Activated naive CD4-positive, alpha-beta T cell treated with anti-CD3 and anti-CD28 coated beads for 36 hours (primary cell): Measurements from ENCODE around the gene PPP2R5C. TPM values are rescaled to one million over a fixed set of nuclear protein-coding genes. Genes with fewer than 3 reads are reported as not detected.

ENCODE experiments used
- CTCF ChIA-PET: fragments of 350-600 bp; sonication (Branson Sonifier 250); formaldehyde crosslinking; loops from one replicate; lab custom pipeline; 2021; ENCODE audit warnings: antibody characterized with exemption; lab: Charles Lee
- DNase-seq: peaks from one replicate; pipeline ENCODE4 v3.0.0-alpha.2; 2020
- H3K27ac Mint-ChIP-seq: one replicate; pipeline ENCODE4 v1.8.0; 2021; ENCODE audit warnings: mild to moderate bottlenecking, mixed read lengths
- H3K27me3 Mint-ChIP-seq: one replicate; pipeline ENCODE4 v1.8.0; 2021; ENCODE audit warnings: low read depth, mixed read lengths
- H3K36me3 Mint-ChIP-seq: one replicate; pipeline ENCODE4 v1.8.0; 2021; ENCODE audit warnings: low read depth, mixed read lengths
- H3K4me1 Mint-ChIP-seq: one replicate; pipeline ENCODE4 v1.8.0; 2021; ENCODE audit warnings: low read depth, mixed read lengths
- H3K4me3 Mint-ChIP-seq: one replicate; pipeline ENCODE4 v1.8.0; 2021; ENCODE audit warnings: mild to moderate bottlenecking, moderate library complexity, mixed read lengths
- H3K9me3 Mint-ChIP-seq: one replicate; pipeline ENCODE4 v1.8.0; 2021; ENCODE audit warnings: mixed read lengths
- intact Hi-C: fragments of 100-400 bp; cut with micrococcal nuclease; formaldehyde crosslinking; loops from one replicate; pipeline ENCODE4 v1.15.1; 2023
- total RNA-seq, 2 experiments: library from RNA; stranded (reverse); gene quantifications; one replicate each; pipeline ENCODE4 v1.2.3, GENCODE V29; 2021

Gene PPP2R5C
- total RNA-seq, 2 experiments from 2014 or later: 280 to 294 TPM

DNA sequence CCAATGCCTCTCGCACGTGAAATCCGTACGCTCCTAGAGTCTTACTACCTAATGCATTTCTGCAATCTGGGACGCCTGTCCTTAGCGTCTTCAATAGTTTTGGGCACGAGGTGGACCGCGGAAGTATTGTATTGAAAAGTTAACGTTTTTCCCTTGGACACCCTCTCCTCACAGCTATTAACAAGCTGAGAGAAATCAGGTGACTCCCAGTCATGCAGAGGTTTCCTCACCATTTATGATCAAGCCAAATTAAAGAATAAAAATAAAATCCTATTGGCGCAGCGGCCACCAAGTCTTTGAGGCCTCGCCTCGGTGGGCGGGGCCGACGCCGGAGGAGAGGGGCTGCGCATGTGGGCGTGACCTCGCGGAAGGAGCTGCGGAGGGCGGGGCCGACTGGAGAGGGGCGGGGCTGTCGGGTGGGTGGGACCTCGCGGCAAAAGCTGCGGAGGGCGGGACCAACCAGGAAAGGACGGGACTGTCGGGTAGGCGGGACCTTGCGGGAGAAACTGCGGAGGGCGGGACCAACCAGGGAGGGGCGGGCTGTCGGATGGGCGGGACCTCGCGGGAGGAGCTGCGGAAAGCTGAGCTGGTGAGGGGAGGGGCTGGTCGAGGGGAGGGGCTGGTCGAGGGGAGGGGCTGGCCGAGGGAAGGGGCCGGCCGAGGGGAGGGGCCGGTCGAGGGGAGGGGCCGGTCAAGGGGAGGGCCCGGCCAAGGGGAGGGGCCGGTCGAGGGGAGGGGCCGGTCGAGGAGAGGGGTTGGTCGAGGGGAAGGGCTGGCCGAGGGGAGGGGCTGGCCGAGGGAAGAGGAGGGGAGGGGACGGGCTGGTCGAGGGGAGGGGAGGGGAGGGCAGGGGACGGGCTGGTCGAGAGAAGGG lies 1.1 kb upstream of the PPP2R5C start:
- Mint-ChIP-seq H3K4me1 (peaks cover 34% of the 10 kb centered on the region), H3K27ac (peak overlapping the region; percentile 24), H3K27me3 (no peaks in the 10 kb centered on the region), H3K4me3 (peak overlapping the region; percentile 65), H3K36me3 (peaks cover 14% of the 10 kb centered on the region), H3K9me3 (no peaks in the 10 kb centered on the region)
- CTCF ChIA-PET: interaction anchor here (0.7 to 1.7 kb wide), 6 partner anchors 10 to 370 kb away, joined by 3 to 7 read pairs (median 4); no protein-coding TSS in a partner anchor
- DNase-seq: peak; percentile 99
- intact Hi-C loops: loop anchor here (1.0 to 5.0 kb wide), 7 partner anchors 29 to 557 kb away; partner anchors contain the start of genes DYNC1H1, HSP90AA1, WDR20 and ZNF839

DNA sequence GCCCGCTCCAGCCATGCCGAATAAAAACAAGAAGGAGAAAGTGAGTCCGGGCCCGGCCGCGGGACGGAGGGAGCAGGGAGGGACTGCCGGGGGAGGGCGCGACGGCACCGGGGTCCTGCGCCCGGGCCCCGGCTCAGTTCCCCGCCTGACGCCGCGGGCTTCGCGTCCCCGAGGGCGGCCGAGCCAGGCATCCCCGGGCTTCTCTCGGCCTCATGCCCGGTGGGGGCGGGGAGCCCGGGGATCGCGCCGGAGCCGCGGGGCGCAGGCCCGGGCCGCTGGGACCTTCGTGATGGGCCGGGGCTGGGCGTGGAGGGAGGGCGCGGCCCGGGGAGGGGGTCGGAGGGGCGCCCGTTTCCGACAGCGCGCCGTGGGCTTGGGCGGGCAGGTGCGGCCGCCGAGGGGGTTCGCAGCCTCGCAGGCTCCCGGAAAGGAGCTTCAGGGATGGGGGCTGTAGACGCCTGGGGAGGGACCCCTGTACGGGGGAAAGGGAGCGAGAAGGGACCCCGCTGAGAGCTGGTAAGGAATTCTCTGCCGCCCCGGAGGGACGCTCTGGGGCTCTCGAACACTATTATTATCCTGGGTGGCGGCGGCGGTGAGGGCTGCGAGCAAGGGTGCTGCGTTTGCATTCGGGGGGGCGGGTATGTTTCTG lies 496 bp downstream of the PPP2R5C start:
- peaks cover 24% of the 10 kb centered on the region for H3K36me3 Mint-ChIP-seq
- DNase-seq: peak; percentile 53
- intact Hi-C loops: loop anchor here (2.0 to 5.0 kb wide), 3 partner anchors 200 to 555 kb away; partner anchors contain the start of genes DYNC1H1, WDR20 and ZNF839
- H3K4me1 Mint-ChIP-seq: peaks cover 50% of the 10 kb centered on the region
- no peaks in the 10 kb centered on the region for H3K9me3 Mint-ChIP-seq
- CTCF ChIA-PET: interaction anchor here (0.9 to 1.2 kb wide), 3 partner anchors 8 to 84 kb away, joined by 3 to 7 read pairs (median 3); no protein-coding TSS in a partner anchor
- peak overlapping the region; percentile 79 for H3K27ac Mint-ChIP-seq
- H3K27me3 Mint-ChIP-seq: no peaks in the 10 kb centered on the region
- peak overlapping the region; percentile 91 for H3K4me3 Mint-ChIP-seq

DNA sequence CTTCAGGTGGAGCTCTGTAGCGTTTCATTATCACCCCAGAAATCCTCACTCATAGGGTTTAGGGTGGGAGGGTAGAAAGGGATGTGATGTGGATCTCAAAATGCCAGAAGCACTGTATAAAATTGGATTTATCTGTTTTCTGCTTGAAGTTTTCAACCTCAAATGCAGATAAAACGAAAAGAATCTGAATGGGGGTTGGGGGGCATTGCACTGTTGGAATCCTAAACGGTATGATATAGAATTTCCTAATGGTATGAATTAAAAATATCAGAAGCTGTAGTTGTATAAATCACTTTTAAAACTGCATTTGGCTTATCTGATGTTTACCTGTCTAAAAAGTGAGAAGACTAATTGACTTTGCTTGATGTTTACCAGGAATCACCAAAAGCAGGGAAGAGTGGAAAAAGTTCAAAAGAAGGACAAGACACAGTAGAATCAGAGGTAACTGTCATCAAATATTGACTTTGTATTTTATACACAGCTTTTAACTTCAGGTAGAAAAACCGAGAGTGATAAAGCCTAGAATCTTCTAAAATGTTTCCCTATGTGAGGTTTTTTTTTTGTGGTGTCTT lies 1.1 kb downstream of the PPP2R5C start:
- peak overlapping the region; percentile 79 for H3K27ac Mint-ChIP-seq
- no peaks in the 10 kb centered on the region for H3K27me3 Mint-ChIP-seq
- peaks cover 24% of the 10 kb centered on the region for H3K36me3 Mint-ChIP-seq
- H3K4me1 Mint-ChIP-seq: peaks cover 50% of the 10 kb centered on the region
- intact Hi-C loops: loop anchor here (5.0 kb wide), 2 partner anchors 200 to 555 kb away; partner anchors contain the start of genes DYNC1H1 and ZNF839
- no peaks in the 10 kb centered on the region for H3K9me3 Mint-ChIP-seq
- DNase-seq: no peak
- H3K4me3 Mint-ChIP-seq: peak overlapping the region; percentile 91
- CTCF ChIA-PET: interaction anchor here (0.7 to 1.2 kb wide), 4 partner anchors 8 to 83 kb away, joined by 3 to 7 read pairs (median 3); no protein-coding TSS in a partner anchor

DNA sequence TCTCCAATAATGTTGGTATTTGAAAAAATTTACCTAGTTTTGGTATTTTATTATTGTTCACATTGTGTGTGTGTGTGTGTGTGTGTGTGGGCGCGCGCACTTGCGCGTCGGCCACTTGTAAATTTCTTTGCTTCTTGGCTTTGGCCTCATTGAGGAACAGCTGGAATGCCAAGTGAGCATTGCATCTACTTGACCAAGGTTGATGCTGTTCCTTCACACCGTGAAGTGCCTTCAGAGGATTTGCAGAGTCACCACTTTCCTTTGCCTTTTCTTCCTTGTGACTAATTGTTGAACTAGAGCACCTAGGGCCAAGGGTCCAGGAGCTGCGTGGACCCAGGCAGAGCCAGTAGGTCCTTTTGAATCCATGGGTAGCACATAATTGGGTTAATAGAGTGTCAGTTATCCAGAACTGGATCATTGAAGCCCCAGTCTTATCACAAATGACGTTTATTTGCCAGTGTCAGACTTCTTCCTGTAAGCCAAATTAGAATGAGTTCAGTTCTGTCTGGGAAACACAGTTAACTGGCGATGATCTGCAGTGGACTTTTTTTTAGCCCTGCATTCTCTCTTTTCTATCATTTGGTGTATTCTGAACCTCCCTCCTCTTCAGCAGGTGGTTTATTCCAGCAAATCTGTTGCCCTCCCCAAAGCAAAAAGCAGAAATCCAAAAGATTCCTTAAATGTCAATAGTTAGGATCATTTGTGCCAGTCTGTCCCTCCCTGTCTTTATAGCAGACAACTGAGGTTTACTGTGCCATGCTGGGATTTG lies 2.6 kb downstream of the PPP2R5C start:
- Mint-ChIP-seq H3K4me1 (peaks cover 50% of the 10 kb centered on the region), H3K27ac (peak overlapping the region; percentile 83), H3K4me3 (peak overlapping the region; percentile 91), H3K9me3 (no peaks in the 10 kb centered on the region), H3K27me3 (no peaks in the 10 kb centered on the region), H3K36me3 (peaks cover 26% of the 10 kb centered on the region)
- DNase-seq: no peak
- CTCF ChIA-PET: interaction anchor here (1.2 to 1.4 kb wide), 2 partner anchors 57 to 80 kb away, joined by 3 to 6 read pairs; no protein-coding TSS in a partner anchor
- intact Hi-C loops: loop anchor here (1.0 to 5.0 kb wide), 5 partner anchors 57 to 553 kb away; partner anchors contain the start of genes DYNC1H1 and ZNF839

DNA sequence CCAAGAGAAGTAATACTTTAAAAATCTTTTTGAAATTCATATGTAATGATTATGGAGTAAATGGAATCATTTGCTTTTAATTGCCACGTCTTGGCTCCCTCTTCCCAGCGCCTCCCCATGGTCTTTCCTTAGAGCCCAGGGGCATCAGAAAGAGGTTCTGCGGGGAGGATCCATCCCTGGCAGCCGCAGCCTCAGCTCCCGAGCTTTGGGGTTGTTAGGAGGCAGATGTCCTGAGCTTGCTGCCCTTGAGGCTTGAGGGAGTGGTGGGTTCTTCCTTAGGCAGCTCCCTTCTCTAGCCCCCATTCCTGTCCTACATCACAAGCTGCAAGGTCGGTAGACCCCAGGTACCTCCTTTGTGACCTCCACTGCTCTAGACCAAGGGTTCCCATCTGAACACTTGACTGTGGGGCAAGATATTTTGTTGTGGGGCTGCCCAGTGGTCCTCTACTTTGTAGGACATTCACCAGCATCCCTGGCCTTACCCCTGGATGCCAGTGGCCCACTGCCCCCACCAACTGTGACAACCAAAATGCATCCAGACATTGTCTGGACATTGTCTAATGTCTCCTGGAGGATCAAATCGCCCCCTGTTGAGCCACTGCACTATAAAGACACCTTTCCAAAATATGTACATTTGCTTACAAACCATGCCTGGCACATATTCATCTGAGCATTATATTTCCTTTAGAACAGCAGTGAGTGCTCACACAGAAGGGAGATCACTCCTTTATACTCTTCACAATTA lies 6.3 kb downstream of the PPP2R5C start:
- Mint-ChIP-seq H3K9me3 (no peaks in the 10 kb centered on the region), H3K27me3 (no peaks in the 10 kb centered on the region), H3K4me1 (peaks cover 45% of the 10 kb centered on the region), H3K27ac (no peak overlapping the region), H3K36me3 (peaks cover 26% of the 10 kb centered on the region), H3K4me3 (no peak overlapping the region)
- DNase-seq: no peak
- CTCF ChIA-PET: interaction anchor here (1.1 to 1.7 kb wide), 6 partner anchors 13 to 180 kb away, joined by 3 to 5 read pairs (median 4); no protein-coding TSS in a partner anchor
- intact Hi-C loops: no loop called here

DNA sequence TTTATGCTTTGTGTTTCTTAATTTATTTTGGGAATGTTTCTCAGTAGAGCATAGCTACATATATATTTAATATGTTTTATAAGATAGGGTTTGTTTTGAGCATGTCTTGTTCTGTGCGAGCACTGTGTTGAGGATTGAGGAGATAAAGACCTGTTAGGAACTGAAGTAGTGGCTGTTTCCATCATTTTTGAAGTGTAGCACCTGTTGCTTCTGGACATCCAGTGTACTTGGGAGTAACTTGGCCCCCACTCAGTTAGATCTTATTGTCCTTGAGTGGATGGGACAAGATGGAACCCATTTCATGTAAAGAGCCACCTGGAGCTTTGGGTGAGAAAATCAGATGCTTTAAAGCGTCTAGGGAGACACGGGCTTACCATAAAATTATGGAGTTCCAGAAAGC lies 8.7 kb downstream of the PPP2R5C start:
- no peak for DNase-seq
- intact Hi-C loops: loop anchor here (2.0 kb wide), 1 partner anchor 73 kb away; no protein-coding TSS in a partner anchor
- H3K27ac Mint-ChIP-seq: no peak overlapping the region
- peaks cover 15% of the 10 kb centered on the region for H3K36me3 Mint-ChIP-seq
- no peaks in the 10 kb centered on the region for H3K27me3 Mint-ChIP-seq
- no peak overlapping the region for H3K4me3 Mint-ChIP-seq
- H3K9me3 Mint-ChIP-seq: no peaks in the 10 kb centered on the region
- CTCF ChIA-PET: interaction anchor here (0.6 to 3.1 kb wide), 33 partner anchors 8 to 870 kb away, joined by 3 to 50 read pairs (median 6); no protein-coding TSS in a partner anchor
- peaks cover 26% of the 10 kb centered on the region for H3K4me1 Mint-ChIP-seq

DNA sequence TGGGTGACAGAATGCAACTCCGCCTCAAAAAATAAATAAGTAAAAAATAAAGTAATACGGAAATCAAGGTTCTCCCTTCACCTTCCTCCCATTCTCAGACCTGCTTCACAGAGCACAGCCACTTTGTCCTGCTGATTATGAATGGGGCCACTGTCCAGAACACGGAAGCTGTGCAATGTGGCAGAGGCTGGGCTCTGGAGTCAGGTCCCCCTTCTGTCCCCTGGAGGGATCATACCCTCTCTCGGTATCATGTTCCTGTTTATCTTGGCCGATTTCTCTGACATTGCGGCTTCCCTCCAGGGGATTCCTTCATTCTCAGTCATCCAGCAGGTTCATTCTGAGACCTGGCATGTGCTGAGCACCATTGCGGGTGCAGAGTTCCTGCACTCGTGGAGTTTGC lies 11.3 kb downstream of the PPP2R5C start:
- H3K4me3 Mint-ChIP-seq: no peak overlapping the region
- CTCF ChIA-PET: interaction anchor here (1.6 to 3.1 kb wide), 2 partner anchors 51 to 72 kb away, joined by 4 to 50 read pairs; no protein-coding TSS in a partner anchor
- no peaks in the 10 kb centered on the region for H3K27me3 Mint-ChIP-seq
- peaks cover 13% of the 10 kb centered on the region for H3K4me1 Mint-ChIP-seq
- H3K9me3 Mint-ChIP-seq: no peaks in the 10 kb centered on the region
- intact Hi-C loops: no loop called here
- H3K27ac Mint-ChIP-seq: no peak overlapping the region
- peaks cover 2% of the 10 kb centered on the region for H3K36me3 Mint-ChIP-seq
- no peak for DNase-seq

DNA sequence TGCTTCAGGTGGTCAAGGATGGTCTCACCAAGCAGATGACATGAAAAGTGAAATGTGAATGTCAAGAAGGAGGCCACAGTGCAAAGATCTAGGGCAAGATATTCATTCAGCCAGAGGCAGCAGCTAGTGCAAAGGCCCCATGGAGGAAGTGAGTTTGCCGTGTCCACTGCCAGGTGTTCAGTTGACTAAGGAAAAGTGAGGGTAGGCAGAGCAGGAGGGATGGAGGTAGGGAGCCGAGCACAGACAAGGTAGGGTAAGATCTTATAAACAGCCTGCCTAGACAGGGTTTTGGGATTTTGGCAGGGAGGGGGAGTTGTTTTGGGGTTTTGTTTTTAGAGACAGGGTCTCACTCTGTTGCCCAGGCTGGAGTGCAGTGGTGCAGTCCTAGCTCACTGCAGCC lies 11.9 kb downstream of the PPP2R5C start:
- DNase-seq: no peak
- Mint-ChIP-seq H3K4me1 (peaks cover 13% of the 10 kb centered on the region), H3K9me3 (no peaks in the 10 kb centered on the region), H3K27ac (no peak overlapping the region), H3K27me3 (no peaks in the 10 kb centered on the region), H3K36me3 (peaks cover 2% of the 10 kb centered on the region), H3K4me3 (no peak overlapping the region)
- CTCF ChIA-PET: interaction anchor here (0.6 to 1.6 kb wide), 2 partner anchors 51 to 186 kb away, joined by 3 to 4 read pairs; no protein-coding TSS in a partner anchor
- intact Hi-C loops: no loop called here

DNA sequence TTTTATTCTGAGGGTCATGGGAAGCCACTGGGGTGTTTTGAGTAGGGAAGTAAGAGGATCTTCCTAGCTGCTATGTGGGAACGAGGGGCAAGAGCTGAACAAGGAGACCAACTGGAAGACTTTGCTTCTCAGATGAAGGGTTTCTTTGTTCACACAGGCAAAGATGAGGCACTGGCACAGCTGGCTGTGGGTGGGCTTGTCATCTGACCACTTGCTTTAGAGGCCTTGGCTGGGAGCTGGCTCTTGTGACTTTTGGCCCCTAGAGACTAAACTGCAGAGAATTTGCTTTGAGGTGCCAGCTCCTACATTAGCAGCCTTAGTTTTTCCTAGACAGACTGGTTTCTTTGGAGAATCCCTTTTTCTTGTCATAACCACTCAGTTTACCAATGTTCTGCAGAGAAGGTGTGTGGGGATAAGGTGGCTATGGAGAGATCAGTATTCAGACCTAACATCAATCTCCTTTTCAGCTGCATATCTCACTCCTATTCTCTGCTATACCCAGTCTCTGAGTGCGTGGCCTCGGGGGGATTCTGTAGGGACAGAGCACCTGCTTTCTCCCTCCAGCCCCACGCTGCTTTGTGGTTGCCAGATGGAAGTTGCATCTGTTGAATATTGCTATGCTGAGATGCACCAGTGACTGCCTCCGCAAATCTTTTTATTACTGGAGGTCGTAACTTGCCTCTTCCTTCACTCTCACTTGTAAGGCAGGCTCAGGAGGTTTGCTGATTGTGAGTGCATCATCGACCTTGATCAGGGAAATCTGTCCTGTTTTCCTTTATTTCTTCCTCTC lies 12.7 kb downstream of the PPP2R5C start:
- no peaks in the 10 kb centered on the region for H3K27me3 Mint-ChIP-seq
- CTCF ChIA-PET: interaction anchor here (0.6 to 1.6 kb wide), 2 partner anchors 50 to 185 kb away, joined by 3 to 4 read pairs; no protein-coding TSS in a partner anchor
- H3K9me3 Mint-ChIP-seq: no peaks in the 10 kb centered on the region
- DNase-seq: no peak
- H3K4me3 Mint-ChIP-seq: no peak overlapping the region
- peaks cover 2% of the 10 kb centered on the region for H3K36me3 Mint-ChIP-seq
- H3K4me1 Mint-ChIP-seq: peaks cover 13% of the 10 kb centered on the region
- no peak overlapping the region for H3K27ac Mint-ChIP-seq
- intact Hi-C loops: no loop called here

DNA sequence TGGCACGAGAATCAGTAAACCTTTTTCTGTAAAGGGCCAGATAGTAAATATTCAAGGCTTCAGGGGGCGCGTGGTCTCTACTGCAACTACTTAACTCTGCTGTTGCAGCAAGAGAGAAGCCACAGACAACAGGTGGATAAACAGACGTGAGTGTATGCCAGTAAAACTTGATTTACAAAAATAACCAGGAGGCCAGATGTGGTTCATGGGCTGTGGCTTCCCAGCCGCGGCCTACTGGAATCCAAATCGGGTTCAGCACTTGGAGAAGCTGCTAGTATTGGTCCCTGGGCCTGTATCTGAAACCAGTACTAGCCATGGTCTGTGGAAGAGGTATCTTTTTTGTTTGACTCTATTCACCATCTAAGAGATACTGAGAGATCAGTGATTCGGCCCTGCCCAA lies 13.3 kb downstream of the PPP2R5C start:
- Mint-ChIP-seq H3K9me3 (no peaks in the 10 kb centered on the region), H3K4me3 (no peak overlapping the region), H3K4me1 (peaks cover 13% of the 10 kb centered on the region), H3K27me3 (no peaks in the 10 kb centered on the region), H3K27ac (no peak overlapping the region), H3K36me3 (peaks cover 2% of the 10 kb centered on the region)
- CTCF ChIA-PET: no interaction called here
- intact Hi-C loops: no loop called here
- no peak for DNase-seq
